NCI-H2107 treated with DMSO at 0.1 percent for 48 hours (cell line): ENCODE results near the gene HMCN2.

Experiments used
- DNase-seq: peaks from one replicate; lab custom pipeline; 2025; ENCODE audit not compliant: unreplicated experiment; lab: John Stamatoyannopoulos, UW

Gene HMCN2

DNA sequence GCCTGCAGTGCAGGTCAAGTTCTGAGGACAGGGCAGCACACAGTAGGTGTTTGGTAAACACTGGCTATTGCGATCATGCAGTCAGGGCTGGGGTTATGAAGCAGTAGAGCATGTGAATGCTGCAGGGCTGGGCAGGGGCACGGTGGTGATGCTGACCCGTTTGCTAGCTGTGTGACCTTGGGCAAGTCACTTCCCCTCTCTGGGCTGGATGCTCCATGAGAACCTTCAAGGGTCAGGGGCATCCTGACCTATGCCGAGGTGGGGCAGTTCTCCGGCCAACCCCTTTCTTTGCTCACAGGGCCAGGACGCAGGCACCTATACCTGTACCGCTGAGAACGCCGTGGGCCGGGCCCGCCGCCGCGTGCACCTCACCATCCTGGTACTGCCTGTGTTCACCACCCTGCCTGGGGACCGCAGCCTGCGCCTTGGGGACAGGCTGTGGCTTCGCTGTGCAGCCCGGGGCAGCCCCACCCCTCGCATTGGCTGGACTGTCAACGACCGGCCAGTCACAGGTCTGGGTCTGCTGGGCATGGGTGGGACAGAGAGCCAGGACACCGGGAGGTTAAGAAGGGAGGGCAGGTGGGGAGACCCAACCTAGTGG, 140.2 kb downstream of the HMCN2 start:
- DNase-seq = no peak

DNA sequence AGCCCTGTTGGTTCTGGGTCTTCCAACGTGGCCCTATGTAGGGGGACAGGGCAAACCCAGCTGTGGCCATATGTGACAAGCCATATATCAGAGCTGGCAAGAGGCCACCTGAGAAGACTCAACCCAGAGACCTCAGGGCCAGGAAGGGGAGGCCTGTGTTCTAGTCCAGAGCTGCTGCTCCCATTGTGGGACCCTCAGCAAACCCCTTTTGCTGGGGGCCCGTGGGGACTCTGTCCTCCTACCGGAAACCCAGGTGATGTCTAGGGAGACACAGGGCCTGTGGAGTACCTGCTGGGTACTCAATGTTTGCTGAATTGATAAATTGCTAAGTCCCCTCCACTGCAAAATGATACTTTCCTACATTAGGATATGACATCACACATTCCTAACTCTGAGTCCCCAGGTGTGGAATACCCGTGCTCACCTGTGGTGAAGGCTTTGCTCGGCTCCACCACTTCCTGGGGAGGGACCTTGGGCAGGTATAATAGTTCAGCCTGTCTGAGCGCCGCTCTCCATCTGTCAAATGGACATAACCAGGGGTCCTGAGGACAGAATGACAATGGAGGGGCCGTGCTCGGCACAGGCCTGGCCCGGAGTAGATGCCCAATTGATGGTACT, 140.8 kb downstream of the HMCN2 start:
- DNase-seq = no peak

DNA sequence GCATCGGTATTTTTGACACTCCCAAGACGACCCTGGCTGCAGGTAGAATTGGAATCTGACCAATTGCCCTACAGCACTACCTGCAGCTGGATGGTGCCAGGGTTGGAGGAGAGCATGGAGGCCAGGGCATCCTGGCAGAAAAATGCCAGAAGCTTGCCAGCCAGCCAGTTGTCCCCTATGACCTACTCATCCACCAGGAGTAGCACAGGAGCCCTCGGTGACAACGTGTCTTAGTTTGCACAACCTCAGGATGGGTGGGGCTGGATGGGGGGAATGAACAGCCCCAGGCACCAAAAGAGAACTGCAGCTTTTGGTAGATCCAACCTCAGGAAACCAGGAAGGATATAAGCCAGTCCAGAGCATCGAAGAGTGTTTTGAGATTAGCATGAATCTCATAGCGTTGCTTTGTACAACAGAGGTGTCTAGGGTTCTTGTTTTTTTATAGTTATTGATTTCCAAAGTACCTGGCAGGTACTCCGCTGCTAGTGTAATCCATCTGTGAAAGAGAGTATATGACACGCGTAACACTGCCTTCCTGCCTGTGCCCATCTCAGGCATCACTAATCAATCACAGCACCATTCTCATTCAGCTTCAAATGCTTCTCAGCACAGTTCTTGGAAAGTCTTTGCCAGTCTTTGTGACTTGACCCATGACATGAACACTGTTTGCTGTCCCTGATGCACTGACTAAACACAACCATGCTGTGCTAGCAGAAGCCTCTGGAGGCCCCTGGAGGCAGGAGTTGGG, 142.5 kb downstream of the HMCN2 start:
- no peak for DNase-seq

DNA sequence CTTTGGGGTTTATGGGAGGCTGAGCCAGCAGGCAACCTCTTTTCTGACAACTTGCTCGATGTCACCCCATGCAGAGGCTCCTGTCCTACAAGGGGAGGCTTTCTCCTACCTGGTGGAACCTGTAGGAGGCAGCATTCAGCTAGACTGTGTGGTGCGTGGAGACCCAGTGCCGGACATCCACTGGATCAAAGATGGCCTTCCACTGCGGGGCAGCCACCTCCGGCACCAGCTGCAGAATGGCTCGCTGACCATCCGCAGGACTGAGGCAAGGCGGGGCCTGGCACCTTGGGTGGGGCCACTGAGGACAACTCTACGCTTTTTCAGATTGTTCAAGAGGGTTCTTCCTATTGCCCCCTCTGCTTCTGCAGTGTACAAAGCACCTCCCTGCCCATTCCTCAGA, 143.1 kb downstream of the HMCN2 start:
- no peak for DNase-seq

DNA sequence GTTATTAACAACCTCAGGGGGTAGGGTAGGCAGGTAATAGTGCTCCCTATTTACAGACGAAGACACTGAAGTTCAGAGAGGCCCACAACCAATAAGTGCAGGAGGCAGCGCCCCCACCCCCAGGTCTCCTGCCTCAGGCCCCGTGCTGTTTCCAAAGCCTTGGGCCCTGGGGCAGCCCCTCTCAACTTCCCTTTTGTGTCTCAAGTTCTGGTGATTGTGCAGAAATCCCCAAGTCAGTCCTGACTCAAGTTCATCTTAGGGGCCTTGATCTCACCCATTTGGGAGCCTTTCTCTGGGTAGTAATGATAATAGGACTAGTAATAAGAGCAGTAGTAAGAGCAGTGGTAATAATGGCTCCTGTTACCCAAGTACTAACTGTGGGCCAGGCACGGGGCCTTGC, 143.7 kb downstream of the HMCN2 start:
- no peak for DNase-seq

DNA sequence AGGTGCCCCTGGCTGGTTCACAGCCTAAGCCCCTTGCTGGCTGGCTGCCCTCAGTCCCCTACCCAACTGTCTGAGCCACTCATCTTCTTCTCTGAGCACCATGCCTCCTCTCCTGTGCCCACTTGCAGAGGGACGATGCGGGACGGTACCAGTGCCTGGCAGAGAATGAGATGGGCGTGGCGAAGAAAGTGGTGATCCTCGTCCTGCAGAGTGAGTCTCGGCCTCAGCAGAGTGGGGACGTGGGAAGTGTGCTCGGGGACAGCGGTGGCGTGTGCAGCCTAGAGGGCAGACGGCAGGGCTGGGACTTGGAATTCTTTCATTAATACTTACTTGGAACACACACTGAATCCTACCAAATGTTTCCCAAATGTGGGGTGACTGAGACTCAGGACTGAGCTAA, 144.9 kb downstream of the HMCN2 start:
- no peak for DNase-seq

DNA sequence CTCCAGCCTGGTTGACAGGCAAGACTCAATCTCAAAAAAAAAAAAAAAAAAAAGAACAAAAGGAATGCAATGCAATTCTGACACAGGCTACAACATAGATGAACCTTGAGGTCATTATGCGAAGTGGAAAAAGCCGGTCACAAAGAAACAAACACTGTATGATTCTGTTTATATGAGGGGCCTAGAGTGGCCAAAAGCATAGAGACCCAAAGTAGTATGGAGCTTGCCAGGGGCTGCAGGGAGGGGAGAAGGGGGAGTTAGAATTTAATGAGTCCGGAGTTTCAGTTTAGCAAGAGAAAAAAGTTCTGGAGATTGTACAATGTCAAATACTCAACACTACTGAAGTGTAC, 146.0 kb downstream of the HMCN2 start:
- no peak for DNase-seq

DNA sequence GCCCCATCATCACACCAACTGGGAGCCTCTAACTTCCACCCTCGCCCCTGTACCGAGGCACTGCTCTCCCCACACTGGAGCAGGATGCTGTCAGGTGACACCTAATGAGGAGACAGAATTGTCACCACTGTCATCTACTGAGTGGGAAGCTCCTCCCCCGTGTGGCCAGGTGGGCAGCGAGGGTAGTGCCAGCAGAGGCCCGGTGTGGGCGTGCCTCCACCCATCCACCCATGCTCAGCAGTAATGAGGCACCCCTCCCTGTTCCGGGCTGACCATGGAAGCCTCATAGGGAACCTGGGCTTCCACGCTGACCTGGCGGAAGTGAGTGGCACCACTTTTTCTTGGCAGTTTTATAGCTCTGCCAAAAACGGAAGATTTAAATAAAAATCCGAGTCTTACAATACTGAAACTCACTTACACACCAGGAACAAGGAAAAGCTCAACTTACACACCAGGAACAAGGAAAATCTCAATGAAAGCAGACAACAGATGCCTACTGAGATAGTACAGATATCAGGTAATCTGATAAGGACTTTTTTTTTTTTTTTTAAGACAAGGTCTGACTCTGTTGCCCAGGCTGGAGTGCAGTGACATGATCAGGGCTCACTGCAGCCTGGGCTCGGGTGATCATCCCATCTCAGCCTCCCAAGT, 148.6 kb downstream of the HMCN2 start:
- DNase-seq = no peak

DNA sequence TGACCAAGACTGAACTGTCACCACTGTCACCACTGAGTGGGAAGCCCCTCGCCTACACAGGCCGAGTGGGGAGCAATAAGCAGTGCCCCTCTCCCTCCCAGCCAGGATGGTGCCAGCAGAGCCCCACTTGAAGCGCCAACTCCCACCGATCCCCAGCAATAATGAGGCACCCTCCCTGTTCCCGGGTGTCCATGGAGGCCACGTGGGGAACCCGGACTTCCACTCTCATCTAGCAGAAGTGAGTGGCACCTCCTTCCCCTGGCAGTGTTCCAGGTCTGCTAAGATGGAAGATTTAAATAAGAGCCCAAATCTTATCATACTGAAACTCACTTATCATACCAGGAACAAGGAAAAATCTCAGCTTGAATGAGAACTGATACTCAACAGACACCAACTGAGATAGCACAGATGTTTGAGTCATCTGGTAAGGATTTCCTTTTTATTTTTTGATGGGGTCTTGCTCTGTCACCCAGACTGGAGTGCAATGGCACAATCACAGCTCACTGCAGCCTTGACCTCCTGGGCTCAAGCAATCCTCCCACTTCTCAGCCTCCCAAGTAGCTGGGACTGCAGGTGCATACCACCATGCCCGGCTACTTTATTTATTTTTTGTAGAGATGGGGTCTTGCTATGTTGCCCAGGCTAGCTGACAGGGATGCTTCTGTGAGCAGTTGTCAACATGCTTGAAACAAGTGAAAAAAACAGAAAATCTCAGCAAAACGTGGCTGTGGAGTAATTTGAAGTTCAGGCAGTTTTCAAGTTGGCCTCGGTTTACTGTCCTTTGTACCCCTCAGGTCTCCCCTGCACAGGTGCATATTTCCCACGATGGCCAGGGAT, 149.6 kb downstream of the HMCN2 start:
- no peak for DNase-seq

DNA sequence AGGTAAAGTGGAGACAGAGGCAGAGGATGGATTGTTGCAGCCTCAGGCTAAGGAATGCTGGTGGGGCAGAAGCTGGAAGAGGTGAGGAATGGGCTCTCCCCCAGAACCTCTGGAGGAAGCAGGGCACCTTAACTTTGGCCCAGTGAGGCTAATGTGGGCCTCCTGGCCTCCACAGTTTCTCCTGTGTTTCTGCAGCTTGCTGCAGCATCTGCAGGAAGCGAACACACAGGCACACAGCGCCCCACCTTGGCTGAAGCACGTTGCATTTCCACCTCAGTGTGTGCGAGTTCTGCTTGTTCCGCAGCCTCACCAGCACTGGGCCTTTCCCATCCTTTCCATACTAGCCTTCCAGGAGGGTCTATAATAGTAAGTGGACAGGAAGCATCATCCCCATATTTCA, 152.0 kb downstream of the HMCN2 start:
- DNase-seq = no peak

DNA sequence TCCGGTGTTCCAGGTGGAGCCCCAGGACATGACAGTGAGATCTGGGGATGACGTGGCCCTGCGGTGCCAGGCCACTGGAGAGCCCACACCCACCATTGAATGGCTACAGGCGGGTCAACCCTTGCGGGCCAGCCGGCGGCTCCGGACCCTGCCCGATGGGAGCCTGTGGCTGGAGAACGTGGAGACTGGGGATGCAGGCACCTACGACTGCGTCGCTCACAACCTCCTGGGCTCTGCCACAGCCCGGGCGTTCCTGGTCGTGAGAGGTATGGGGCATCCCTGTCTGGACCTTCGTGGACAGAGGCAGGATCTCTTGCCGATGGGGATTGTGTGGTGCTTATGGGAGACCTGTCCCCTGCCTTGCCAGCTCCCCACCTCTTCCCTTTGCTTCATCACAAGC, 153.2 kb downstream of the HMCN2 start:
- no peak for DNase-seq

DNA sequence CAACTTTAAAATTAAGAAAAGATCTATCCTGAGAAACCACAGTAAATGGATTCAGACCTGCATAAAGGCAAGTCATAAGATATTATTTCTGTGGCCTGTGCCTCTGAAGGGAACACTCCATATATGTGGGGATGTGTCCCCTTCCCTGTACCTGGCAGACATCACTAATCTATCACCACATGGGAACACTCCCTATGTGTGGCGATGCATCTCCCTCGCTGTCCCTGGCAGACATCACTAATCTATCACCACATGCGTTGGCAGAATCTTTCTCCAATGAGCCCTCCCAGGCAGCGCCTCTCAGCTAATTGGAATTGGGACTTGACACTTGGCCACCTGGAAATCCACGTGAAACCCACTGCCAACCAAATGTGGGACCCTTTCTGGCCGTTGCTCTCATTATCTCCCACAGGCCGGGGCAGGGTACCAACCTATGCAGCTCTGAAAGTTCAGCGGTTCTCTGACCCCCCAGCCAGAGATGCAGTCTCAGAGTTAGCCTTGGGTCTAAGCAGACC, 154.0 kb downstream of the HMCN2 start:
- DNase-seq = no peak

DNA sequence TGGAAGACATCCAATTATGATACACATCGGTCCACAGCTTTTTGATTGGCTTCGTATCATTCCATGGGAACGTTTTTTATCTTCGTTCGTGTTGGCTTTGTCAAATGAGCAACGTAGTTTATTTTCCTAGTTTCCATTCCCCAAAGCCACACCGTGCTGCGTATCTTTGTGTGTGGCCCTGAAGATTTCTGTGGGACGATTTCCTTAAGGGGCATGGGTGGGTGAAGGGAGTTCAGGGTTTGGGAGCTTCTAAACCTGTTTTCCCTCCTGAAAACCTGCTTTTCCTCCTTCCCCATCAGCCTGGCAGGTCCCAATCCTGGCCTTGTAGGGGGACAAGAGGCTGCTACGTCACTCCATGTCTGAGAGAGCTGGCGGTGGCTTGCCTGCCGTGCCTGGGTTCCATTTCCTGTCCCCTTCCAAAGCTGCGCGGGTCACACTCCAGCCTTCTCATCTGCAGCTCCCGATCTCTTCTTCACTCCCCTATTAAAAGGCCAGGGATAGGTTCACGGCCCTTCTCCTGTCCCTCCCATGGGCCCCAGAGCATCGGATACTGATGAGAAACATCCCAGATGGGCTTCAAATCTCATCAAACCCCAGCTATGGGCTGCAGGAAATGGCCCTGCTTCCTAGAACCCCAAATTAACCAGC, 155.7 kb downstream of the HMCN2 start:
- DNase-seq = no peak

DNA sequence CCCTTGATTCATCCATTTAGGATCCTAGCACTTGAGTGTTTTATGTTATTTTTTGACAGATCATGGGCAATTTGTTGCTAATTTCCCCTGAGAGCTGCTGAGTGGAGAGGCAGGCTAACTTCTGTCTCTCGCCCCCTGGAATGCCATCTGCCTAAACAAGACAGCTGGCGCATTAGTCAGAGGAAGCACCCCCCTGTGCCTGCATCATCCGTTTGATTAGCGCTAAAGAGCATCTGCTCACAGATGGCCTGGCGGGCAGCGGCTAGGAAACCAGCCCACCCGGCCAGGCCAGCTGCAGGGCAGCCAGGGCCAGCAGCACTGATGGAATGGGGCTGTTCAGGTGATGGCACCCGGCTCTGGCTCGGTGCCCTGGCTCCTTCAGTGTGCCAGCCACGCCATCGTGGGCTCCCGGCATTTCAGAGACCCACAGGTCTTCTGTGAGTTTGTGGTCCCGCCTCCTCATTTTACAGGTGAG, 156.3 kb downstream of the HMCN2 start:
- no peak for DNase-seq

DNA sequence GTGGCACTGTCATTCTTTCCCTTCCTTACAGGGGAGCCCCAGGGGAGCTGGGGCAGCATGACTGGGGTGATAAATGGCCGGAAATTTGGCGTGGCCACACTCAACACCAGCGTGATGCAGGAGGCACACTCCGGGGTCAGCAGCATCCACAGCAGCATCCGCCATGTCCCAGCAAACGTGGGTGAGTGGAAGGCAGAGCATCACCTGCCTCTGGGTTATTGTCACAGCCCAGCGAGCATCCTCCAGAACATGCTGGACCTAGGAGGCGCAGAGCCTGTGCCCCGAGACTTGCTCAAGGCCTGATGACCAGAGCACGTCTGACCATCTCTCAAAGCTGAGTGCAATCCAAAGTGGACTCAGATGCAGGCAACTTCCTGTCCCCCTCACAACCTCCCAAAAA, 157.0 kb downstream of the HMCN2 start:
- DNase-seq = no peak

DNA sequence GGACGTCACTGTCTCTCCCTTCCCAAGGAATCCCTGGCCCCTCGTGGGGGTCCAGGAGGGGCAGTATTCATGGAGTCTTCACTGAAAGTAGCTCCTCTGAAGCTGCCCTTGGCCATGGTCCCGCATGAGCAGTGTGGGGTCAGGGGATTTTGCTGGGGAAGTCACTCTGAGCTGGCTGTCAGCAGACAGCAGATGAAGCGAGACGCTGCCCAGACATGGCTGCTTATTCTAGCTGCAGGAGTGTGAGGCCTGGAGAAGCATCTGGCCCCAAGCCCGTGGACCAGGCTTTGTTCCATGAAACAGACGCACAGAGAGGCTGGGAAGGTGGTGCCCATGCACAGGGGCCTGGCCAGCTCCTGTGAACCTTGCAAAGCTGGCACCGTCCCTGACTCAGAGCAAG, 157.7 kb downstream of the HMCN2 start:
- DNase-seq = no peak

DNA sequence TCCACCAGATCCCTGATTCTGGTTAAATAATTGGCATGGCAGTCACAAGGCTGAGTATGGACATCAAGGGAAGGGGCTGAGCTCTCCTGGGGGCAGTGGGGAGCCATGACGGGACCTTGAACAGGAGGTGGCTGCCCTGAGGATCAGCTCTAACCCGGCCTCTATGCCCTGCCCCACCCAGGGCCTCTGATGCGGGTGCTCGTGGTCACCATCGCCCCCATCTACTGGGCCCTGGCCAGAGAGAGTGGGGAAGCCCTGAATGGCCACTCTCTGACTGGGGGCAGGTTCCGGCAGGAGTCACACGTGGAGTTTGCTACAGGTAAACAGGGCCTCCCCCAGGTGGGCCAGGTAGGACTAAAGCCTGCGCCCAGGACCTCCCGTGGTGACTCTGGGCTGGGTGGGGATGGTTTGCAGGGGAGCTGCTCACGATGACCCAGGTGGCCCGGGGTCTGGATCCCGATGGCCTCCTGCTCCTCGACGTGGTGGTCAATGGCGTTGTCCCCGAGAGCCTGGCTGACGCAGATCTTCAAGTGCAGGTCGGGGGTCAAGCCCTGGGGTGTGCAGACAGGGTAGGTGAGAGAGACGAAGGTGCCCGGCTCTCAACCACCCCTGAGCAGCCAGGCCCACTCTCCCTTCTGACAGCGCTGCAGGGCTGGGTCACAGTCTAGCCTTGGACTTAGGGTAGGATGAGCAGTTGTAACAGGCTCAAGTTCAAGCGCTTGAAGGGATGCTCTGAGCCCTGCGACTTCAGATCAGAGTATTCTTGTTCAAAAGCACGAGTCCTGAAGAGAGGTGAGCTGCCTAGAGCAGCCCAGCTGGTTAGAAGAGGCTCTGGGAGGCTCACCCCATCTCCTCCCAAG, 159.3 kb downstream of the HMCN2 start:
- no peak for DNase-seq

DNA sequence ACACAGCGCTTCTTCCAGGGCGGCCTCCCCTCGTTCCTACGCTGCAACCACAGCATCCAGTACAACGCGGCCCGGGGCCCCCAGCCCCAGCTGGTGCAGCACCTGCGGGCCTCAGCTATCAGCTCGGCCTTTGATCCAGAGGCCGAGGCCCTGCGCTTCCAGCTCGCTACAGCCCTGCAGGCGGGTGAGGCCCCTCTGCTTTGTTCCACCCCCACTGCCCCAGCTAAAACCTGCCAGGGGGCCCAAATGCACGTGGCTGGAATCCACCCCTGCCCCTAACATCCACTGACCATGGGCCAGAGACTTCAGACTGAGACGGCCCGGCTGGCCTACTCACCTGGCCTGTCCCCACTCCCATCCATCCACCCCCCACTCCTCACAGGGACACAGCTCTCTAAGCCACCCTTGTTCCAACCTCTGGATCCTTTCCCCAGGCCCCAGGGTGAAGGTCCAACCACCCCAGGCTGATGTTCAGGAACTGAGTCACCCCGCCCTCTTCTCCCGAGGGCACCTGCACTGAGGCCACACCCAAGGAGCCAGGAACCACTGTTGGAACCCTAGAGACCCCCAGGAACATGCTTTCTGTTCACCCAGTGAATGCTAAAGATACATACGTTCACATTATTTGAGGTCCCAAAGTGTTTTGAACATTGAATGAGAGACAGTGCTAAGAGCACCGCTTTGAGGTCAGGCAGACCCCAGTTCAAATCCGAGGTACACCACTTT, 160.3 kb downstream of the HMCN2 start:
- DNase-seq = no peak

DNA sequence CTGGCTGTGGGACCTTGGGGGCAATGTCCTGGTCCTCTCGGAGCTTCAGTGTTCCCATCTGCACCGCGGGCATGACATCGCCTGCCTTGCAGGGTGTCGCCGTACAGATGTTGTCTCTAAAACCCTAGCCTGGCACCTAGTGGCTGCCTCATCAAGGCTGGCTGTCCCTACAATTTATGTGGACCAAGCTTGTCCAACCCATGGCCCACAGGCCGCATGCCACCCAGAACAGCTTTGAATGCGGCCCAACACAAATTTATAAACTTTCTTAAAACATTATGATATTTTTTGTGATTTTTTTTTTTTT, 160.9 kb downstream of the HMCN2 start:
- no peak for DNase-seq
